ENCODE data around the gene SMC3.

The SMC3 gene

DNA sequence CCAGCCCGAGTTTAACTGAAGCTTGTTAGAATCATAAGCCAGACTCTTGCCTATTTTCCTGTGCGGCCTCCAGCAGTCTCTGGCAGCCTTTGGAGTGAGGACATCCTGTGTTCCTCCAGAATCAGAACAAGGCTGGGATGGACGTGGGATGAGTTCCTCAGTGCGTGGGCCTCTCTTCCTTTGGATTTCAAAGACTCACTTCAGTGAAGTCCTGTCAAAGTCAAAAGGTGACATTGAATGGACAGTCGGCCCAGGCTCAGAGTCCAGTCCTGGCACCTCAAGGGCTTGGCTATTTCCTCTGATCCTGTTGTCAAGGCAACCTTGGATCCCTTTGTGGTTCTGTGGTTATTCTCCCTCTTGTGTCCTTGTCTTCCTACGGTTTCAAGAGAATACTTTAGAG lies 21.4 kb upstream of the SMC3 start:
- DNase-seq (ENCODE audit: extremely low read depth, low read depth): no peak
- H3K4me3 ChIP-seq (replicated peaks; ENCODE audit: low read depth, low read length): no peak overlapping the region
- TF ChIP-seq, protein P1, sequence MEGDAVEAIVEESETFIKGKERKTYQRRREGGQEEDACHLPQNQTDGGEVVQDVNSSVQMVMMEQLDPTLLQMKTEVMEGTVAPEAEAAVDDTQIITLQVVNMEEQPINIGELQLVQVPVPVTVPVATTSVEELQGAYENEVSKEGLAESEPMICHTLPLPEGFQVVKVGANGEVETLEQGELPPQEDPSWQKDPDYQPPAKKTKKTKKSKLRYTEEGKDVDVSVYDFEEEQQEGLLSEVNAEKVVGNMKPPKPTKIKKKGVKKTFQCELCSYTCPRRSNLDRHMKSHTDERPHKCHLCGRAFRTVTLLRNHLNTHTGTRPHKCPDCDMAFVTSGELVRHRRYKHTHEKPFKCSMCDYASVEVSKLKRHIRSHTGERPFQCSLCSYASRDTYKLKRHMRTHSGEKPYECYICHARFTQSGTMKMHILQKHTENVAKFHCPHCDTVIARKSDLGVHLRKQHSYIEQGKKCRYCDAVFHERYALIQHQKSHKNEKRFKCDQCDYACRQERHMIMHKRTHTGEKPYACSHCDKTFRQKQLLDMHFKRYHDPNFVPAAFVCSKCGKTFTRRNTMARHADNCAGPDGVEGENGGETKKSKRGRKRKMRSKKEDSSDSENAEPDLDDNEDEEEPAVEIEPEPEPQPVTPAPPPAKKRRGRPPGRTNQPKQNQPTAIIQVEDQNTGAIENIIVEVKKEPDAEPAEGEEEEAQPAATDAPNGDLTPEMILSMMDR (IDR thresholded peaks at IDR 0.05; ENCODE audit: low read depth, low read length, missing control alignments): no peak

DNA sequence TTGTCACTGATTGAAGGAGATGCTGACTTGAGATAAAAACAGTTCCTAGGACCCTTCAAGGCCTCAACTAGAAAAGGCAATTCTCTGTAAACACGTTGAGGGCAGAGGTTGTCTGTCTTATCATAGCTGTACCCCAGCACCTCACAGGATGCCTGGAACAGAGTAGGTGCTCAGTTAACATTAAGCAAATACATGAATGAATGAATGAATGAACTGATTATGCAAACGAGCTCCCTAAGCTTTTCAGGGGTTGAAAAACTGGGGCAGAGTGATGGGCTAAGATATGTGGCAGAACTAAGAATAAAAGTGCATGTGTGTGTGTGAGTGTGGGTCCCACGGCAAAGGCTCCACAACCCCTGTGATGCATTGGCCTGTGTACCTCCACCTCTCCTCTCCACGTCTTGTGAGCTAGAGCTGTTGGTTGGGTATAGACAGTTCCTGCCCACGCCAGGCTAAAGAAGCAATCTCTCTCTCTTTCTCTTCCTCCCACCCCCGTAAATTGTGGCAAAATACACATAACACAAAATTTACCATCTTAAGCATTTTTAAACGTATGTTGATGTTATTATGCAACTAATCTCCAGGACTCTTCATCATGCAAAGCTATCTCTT lies 20.9 kb upstream of the SMC3 start:
- TF ChIP-seq, protein P1 (IDR thresholded peaks at IDR 0.05; ENCODE audit: low read depth, low read length, missing control alignments): no peak
- H3K4me3 ChIP-seq (replicated peaks; ENCODE audit: low read depth, low read length): no peak overlapping the region
- no peak for DNase-seq (ENCODE audit: extremely low read depth, low read depth)

- TF ChIP-seq, protein P1 (IDR thresholded peaks at IDR 0.05; ENCODE audit: low read depth, low read length, missing control alignments): peak; percentile 72
- no peak overlapping the region for H3K4me3 ChIP-seq (replicated peaks; ENCODE audit: low read depth, low read length)
- no peak for DNase-seq (ENCODE audit: extremely low read depth, low read depth)
Measured at GRCh38 chr10:110547139-110547761, 20.2 kb upstream of the SMC3 start.

GRCh38 chr10:110548002-110548401 lies 19.5 kb upstream of the SMC3 start:
- no peak overlapping the region for H3K4me3 ChIP-seq (replicated peaks; ENCODE audit: low read depth, low read length)
- no peak for DNase-seq (ENCODE audit: extremely low read depth, low read depth)
- TF ChIP-seq, protein P1 (IDR thresholded peaks at IDR 0.05; ENCODE audit: low read depth, low read length, missing control alignments): no peak

- DNase-seq (ENCODE audit: extremely low read depth, low read depth): no peak
- TF ChIP-seq, protein P1 (IDR thresholded peaks at IDR 0.05; ENCODE audit: low read depth, low read length, missing control alignments): no peak
Measured at GRCh38 chr10:110549211-110549610, 18.3 kb upstream of the SMC3 start.

DNA sequence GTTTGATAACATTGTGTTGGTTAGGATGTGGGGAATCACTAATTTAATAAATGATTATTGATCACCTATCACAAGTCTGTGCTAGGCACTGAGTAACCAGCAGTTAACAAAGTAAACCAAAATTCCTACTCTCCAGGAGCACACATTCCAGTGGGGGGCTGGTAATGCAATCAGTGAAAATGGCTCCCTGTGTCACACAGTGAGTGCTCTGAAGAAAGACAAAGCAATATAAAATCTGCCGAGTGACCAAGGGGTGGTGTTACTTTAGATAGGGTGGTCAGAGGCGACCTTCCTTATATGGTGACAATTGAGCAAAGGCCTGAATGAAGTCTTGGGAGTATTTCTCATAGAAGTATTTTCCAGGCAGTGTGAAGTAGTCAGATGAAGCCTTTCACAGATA lies 13.6 kb upstream of the SMC3 start:
- TF ChIP-seq, protein P1 (IDR thresholded peaks at IDR 0.05; ENCODE audit: low read depth, low read length, missing control alignments): no peak
- H3K4me3 ChIP-seq (replicated peaks; ENCODE audit: low read depth, low read length): no peak overlapping the region
- DNase-seq (ENCODE audit: extremely low read depth, low read depth): no peak

More at GRCh38 chr10:110549211-110549610, 18.3 kb upstream of the SMC3 start:
- H3K4me3 ChIP-seq (replicated peaks; ENCODE audit: low read depth, low read length): no peak overlapping the region

All from HFF-Myc (cell line).